Activated CD4-positive, alpha-beta T cell treated with anti-CD3 and anti-CD28 coated beads, Interleukin-10, Interleukin-2, amounts not matched to agents 100 ng/mL and 50 ng/mL, durations not matched to agents 16 hours and 8 hours (primary cell): ENCODE data around the gene MARCHF10.
"Not testable (repeated sequence)": the region's sequence is repeated elsewhere in the genome, so short reads cannot be mapped to it uniquely, and the experiment has no call there.

ENCODE experiments used
- DNase-seq: peaks from one replicate; pipeline ENCODE4 v3.0.0-alpha.2; 2020

MARCHF10 gene

GRCh38 chr17:62787366-62787765, 20.7 kb downstream of the MARCHF10 start:
- no peak for DNase-seq

DNA sequence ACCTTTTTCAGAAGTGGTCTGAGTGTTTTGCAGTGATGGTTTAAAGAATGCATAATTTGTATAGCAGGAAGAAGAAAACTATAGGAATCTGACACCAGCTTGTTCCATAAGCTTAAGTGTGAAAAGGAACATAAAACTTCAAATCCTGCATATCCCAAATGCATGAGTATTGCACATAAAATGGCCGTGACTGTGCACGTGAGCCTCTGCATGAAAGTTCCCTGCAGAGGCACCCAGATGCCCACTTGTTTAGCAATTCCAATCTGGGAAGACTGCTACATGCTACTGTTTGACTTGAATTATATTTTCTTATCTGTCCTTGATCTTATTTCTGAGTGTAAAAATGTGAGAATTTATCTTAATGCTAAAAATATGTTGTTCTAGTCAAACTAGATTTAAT, 21.5 kb downstream of the MARCHF10 start:
- no peak for DNase-seq

GRCh38 chr17:62785983-62786382, 22.1 kb downstream of the MARCHF10 start:
- not testable (repeated sequence) for DNase-seq

DNA sequence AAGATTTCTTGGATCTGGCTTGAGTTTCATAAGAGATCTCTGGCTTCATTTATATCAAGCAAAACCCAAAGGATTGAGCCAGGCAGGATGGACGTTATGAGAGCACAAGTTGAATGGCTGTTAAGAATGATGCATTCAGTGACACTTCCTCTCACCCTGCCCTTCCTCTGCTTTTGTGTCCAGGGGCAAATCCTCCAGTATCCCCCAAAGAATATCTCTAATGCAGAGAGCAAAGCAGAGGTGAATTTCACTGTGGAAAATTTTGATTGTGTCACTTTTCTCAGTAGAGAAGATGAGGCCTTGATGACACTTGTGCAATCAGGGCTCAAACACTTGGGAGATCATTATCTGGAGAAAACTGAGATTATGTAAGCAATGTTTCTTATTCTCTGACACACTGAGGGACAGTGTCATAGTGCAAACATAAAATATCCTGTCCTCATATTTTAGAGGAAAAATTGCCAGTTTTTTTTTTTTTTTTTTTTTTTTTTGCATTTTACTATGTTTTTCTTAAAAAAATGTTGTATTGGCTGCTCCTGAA, 25.3 kb downstream of the MARCHF10 start:
- DNase-seq = no peak

DNA sequence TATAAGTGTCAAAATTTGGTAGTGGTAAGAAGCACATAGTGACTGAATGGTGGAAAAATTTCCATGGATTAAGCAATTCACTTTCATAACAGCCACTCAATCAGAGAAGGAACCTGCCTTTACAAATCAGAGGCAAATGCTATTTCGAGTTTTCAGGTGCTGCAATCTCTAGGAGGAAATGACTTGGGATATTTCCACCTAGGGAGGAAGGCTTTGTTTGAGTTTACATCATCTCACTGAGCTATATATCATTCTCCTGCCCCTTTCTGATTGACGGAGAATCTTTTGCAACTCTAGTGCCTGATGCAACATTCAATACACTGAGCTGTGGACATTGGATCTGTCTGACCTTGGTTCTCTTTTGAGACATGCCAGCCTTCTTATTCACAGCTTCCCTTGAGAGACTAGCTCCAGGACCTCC, 26.3 kb downstream of the MARCHF10 start:
- no peak for DNase-seq

GRCh38 chr17:62781356-62781755, 26.8 kb downstream of the MARCHF10 start:
- no peak for DNase-seq

DNA sequence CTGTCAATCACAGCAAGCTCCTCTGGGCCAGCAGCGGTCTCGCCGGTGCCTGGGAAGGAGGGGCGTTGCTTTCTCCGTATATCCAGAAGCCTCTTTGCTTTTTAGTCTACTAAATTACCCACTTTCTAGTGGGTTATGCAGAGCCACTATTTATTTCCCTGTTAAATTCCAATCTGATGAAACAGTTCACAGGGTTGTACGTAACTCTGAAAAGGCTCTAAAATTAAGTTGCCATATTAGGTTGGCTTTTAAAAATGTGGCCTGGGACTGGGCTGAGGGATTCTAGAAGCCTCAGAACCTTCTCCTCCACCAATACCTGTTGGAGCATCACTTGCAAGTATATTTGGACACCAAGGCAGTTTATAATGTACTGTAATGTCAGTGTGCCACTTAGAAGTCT, 27.2 kb downstream of the MARCHF10 start:
- DNase-seq = no peak

DNA sequence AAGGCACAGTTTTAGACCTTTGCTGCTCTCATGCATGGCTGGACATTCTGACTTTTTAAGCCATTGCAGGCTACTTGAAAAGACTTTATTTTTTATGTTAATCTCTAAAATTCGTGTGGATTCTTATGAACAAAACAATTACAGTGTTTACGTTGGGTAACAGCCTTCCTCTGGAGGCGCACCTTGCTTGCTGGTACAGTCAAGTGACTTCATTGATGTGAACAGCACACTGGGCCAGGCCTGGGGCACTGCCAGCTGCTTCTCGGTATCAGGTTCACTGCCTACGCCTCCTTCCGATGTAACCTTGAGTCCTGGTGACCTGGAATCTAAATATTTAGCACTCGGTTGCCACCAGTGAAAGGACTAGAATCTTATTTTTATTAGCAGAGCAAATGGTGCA, 27.8 kb downstream of the MARCHF10 start:
- no peak for DNase-seq

DNA sequence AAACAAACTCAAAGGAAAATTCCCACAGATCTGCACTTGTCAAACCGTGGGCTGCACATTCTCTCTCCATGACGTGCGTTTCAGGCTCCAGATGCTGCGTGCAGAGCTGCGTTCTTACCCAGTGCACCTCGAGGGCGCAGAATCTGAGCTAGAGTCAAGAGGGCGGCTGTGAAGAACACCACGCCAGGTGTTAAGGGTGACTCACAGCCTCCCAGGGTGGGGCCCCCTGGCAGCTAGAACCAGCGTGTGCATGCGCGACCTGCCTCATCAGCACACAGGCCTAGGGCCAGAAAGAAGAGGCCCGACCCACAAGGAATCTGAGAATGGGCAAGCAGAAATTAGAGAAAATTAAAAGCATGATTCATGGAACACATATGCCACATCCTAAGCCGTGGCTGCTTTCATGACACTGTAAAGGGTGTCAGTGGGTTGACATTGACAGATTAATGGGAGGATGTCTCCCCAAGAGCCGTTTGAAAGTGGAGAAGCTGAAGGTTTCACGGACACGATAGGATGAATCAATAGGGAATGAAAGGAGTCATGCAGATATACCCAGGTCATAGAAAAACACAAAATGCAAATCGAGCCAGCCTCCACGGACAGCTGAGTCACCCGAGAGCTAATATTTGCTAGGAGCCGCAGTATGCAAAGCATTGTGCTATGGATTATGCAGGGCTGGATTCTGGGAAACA, 29.0 kb downstream of the MARCHF10 start:
- DNase-seq = no peak

- DNase-seq = no peak
Observed at GRCh38 chr17:62775876-62776275, 32.2 kb downstream of the MARCHF10 start.

DNA sequence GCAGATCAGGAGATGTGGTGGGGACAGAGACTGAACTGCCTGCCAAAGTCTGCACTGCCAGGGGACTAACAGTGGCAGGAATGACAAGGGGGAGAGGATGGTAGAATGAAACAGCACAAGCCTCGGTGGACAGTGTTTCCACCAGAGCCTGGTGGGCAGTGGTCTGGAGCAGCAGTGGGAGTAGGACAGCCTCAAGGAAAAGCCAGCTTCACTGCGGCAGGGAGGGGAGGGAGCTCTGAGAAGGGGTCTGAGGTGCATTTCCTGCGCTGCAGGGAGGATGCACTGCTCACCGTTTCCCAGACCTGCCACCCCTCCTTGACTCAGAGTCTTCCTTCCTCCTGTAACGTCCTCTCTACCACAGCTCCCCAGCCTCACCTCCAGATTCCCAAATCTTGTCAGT, 33.8 kb downstream of the MARCHF10 start:
- no peak for DNase-seq

DNA sequence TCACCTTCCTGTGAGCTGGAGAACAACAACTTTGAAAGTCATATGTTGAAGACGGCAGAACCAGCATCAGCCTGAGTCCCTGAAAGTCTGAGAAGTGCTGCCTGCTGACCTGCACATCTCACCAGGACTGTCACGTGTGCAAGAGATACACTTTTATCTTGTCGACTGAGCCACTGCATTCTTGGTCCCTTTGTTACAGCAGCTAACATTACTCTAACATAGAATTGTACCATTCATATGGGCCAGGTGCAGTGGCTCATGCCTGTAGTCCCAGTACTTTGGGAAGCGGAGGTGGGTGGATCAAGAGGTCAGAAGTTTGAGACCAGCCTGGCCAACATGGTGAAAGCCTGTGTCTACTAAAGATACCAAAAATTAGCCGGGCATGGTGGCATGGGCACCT, 40.1 kb downstream of the MARCHF10 start:
- no peak for DNase-seq

DNA sequence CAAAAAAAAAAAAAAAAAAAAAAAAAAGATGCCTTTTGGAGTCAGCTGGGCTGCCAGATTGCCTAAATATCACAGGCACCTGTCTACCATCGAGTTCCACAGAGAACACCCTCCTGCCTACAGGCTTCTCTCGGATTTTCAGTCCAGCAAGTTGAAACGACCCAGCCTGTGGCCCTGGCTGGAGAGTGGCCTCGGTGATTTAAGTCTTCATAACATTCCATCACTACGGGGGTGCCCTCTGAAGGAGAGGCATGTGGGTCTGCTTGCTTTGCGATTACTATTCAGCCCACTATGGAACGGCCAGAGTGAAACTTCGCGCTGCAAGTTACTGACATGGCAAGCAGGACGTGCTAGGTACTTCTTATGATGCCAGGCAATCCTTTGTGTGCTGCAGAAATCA, 42.8 kb downstream of the MARCHF10 start:
- no peak for DNase-seq

- DNase-seq = no peak
Observed at GRCh38 chr17:62763891-62764600, 44.1 kb downstream of the MARCHF10 start.

DNA sequence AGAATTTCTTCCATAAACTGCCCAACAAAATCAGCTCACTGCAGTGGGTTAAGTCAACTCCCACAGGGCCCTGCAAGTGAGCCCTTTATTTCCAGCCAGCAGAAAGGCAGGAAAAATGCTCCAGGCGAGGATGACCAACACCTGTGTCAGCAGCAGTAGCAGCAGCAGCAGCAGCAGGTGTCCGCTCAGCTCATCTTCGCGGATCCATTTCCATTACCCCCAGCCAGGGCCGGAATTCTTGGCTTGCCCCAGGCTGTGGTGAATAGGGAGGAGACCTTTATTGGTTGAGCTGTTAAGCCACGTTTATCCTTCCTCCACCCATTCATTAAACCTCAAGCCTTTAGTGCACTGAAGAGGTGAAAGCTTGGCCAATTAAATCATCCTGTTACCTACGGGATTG, 46.2 kb downstream of the MARCHF10 start:
- no peak for DNase-seq

DNA sequence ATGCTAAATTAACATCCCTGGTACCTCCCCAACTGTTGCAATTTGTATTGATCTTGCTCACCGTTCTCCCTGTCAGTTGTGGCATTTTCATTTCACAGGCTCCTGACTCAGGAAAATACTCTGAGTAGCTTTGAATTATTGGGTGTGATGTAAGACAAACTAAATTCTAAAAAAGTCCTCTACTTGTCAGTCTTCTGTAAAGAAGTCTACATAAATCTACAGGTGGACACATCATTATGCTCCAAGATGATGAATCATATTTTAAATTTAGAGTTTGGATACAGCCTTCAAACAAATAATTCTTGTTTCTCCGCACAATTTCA, 47.2 kb downstream of the MARCHF10 start:
- no peak for DNase-seq

DNA sequence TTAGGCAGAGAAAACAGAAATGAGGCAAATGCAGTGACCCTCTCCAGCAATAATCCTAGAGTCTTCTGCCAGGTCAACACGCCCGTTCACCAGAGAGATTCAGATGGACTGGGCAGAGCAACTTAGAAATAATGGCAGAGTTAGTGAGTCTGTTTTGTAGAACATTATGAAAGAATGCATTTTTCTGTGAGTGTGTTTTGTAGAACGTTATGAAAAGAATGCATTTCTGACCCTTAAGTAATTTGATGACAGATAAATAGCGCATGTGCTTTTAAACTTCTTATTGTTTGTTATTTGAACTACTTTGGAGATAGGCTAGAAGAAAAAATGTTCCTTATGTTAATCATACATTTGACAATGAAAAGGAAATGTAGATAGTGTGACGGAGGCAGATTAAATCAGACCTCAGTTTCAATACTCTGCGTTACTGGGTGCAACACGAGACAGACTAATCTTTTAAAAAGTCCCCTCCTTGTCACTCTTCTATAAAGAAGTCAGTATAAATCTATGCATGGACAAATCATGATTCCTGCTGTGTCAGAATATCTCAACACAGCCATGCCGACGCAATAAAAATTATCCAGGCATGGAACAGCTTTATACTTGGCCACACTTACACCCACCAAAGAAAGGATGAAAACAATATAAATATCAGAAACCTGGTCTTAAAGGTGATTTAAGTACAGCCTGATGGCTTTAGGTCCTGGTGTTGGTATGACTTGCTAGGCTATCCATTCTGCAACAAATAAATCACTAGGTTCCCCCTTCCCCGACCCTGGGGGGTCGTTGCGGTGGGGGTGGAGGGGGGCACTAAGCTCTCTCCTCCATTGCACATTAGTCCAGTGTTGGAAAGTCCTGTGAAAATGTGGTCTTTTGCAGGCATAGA, 47.8 kb downstream of the MARCHF10 start:
- no peak for DNase-seq

- DNase-seq = no peak
Observed at GRCh38 chr17:62757500-62757951, 50.6 kb downstream of the MARCHF10 start.

GRCh38 chr17:62756198-62756597, 51.9 kb downstream of the MARCHF10 start:
- DNase-seq = no peak

GRCh38 chr17:62755141-62755851, 52.8 kb downstream of the MARCHF10 start:
- no peak for DNase-seq

DNA sequence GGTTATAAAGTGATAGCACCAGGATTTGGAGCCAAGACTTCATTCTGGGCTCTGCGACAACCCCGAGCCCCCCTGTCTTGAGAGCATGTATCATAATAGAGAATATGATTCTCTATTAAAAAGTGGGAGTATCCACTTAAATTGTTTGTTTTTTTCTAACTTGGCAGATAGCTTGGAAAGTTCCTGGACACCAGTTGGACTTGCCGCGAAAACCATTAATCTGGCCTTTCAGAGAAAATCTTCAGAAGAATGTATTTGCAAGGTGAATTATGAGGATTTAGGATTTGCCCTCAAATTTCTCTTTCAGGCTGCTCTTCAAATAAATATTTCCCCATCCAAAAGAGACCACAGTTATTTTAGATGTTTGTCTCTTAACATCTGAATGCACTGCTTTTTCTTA, 53.5 kb downstream of the MARCHF10 start:
- DNase-seq = no peak

DNA sequence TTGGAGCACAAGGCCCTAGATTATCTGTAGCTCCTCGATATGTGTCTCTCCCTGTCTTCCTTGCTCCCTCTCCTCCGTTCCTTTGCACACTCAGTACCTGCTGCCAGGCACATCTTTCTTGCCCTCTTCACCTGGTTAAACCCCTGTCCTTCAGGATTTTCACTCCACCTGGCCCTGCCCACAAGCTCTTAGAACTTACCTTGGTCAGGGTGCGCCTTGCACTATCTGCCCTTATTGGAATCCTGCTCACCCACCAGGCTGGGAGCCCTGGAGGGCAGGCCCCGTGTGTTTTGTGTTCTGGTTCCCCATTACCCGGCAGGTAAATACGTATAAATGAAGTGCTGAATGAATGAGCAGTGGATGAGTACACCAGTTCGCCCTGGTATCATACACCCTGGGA, 54.6 kb downstream of the MARCHF10 start:
- DNase-seq = no peak
